Chondrocyte (in vitro differentiated cells): ENCODE results near the gene CCDC137. TPM values are rescaled to one million over a fixed set of nuclear protein-coding genes. Genes with fewer than 3 reads are reported as not detected.
A peak's percentile ranks its signal among the peaks of the same experiment; 100 is the strongest.

ENCODE experiments used
- DNase-seq: peaks from one replicate; pipeline ENCODE4 v3.0.0; 2021; ENCODE audit warnings: mixed read lengths, low spot score
- H3K27ac Mint-ChIP-seq: one replicate; pipeline ENCODE4 v1.8.0; 2021; ENCODE audit warnings: mild to moderate bottlenecking, moderate library complexity, mixed read lengths; ENCODE audit not compliant: unreplicated experiment
- H3K27me3 Mint-ChIP-seq: 2 replicates; pipeline ENCODE4 v1.8.0; 2021; ENCODE audit warnings: low read depth, mixed read lengths
- H3K36me3 Mint-ChIP-seq: 2 replicates; pipeline ENCODE4 v1.8.0; 2021; ENCODE audit warnings: low read depth, mixed read lengths
- H3K4me1 Mint-ChIP-seq: 2 replicates; pipeline ENCODE4 v1.8.0; 2021; ENCODE audit warnings: low read depth, mild to moderate bottlenecking, mixed read lengths
- H3K4me3 Mint-ChIP-seq: one replicate; pipeline ENCODE4 v1.8.0; 2021; ENCODE audit warnings: mild to moderate bottlenecking, moderate library complexity, mixed read lengths; ENCODE audit not compliant: unreplicated experiment
- H3K9me3 Mint-ChIP-seq: 2 replicates; pipeline ENCODE4 v1.8.0; 2021; ENCODE audit warnings: low read depth, mixed read lengths
- total RNA-seq: library from RNA; stranded (reverse); gene quantifications from 3 replicates; pipeline ENCODE4 v1.2.1, GENCODE V29; 2021
- TF ChIP-seq, protein P1 (sequence below): fragments of 200-600 bp; sonication (generic); IDR thresholded peaks from 2 replicates; pipeline ENCODE4 v1.5.0; 2021; ENCODE audit warnings: antibody characterized with exemption, mild to moderate bottlenecking, moderate library complexity

The CCDC137 gene
- total RNA-seq, 1 donor from 2014 or later: 15.4 TPM

DNA sequence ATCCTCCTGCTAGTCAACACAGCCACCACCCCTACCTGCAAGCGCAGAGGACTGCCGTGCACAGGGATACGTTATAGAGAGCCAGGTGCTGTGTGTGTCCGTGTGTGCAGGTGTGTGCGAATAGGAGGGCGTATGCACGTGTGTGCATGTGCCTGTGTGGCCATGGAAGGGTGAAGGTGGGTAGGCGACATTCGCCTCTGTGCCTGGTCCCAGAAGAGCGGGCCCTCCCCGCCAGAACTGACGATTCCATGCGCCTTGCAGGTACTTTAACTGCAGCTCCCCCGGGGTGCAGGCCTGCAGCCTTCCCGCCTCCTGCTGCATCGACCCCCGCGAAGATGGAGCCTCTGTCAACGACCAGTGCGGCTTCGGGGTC is 18.9 kb upstream of the CCDC137 start:
- Mint-ChIP-seq H3K27me3 (no peaks in the 10 kb centered on the region), H3K4me3 (no peak overlapping the region), H3K36me3 (no peaks in the 10 kb centered on the region), H3K9me3 (no peaks in the 10 kb centered on the region), H3K4me1 (peaks cover 4% of the 10 kb centered on the region), H3K27ac (no peak overlapping the region)
- TF ChIP-seq, protein P1, sequence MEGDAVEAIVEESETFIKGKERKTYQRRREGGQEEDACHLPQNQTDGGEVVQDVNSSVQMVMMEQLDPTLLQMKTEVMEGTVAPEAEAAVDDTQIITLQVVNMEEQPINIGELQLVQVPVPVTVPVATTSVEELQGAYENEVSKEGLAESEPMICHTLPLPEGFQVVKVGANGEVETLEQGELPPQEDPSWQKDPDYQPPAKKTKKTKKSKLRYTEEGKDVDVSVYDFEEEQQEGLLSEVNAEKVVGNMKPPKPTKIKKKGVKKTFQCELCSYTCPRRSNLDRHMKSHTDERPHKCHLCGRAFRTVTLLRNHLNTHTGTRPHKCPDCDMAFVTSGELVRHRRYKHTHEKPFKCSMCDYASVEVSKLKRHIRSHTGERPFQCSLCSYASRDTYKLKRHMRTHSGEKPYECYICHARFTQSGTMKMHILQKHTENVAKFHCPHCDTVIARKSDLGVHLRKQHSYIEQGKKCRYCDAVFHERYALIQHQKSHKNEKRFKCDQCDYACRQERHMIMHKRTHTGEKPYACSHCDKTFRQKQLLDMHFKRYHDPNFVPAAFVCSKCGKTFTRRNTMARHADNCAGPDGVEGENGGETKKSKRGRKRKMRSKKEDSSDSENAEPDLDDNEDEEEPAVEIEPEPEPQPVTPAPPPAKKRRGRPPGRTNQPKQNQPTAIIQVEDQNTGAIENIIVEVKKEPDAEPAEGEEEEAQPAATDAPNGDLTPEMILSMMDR: no peak
- no peak for DNase-seq

GRCh38 chr17:81648013-81648706 is 18.4 kb upstream of the CCDC137 start:
- Mint-ChIP-seq H3K27me3 (no peaks in the 10 kb centered on the region), H3K4me1 (peaks cover 4% of the 10 kb centered on the region), H3K27ac (no peak overlapping the region), H3K36me3 (no peaks in the 10 kb centered on the region), H3K9me3 (no peaks in the 10 kb centered on the region), H3K4me3 (no peak overlapping the region)
- TF ChIP-seq, protein P1: no peak
- no peak for DNase-seq

DNA sequence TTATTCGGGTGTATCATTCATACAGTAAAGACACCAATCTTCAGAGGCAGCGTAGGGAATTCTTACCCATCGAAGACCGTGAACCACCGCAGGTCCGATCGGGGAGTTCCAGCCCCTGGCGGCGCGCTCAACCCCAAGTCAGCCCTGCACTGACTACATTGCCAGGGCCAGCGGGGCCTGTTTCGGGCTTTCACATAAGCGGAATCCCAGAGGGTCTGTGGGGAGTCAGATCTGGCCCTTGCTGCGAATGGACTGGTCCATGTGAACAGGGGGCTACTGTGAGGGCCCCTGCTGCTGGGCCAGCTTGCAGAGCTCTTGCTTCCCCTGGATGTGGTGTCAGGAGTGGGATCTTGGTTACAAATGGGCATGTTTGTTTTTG is 17.8 kb upstream of the CCDC137 start:
- Mint-ChIP-seq H3K36me3 (no peaks in the 10 kb centered on the region), H3K9me3 (no peaks in the 10 kb centered on the region), H3K4me1 (peaks cover 4% of the 10 kb centered on the region), H3K27me3 (no peaks in the 10 kb centered on the region), H3K4me3 (no peak overlapping the region), H3K27ac (no peak overlapping the region)
- DNase-seq: no peak
- TF ChIP-seq, protein P1: no peak

- TF ChIP-seq, protein P1: no peak
- H3K4me3 Mint-ChIP-seq: no peak overlapping the region
- H3K4me1 Mint-ChIP-seq: peaks cover 4% of the 10 kb centered on the region
- no peak for DNase-seq
- H3K27ac Mint-ChIP-seq: no peak overlapping the region
- H3K9me3 Mint-ChIP-seq: no peaks in the 10 kb centered on the region
- no peaks in the 10 kb centered on the region for H3K27me3 Mint-ChIP-seq
- no peaks in the 10 kb centered on the region for H3K36me3 Mint-ChIP-seq
Observed at GRCh38 chr17:81650951-81651350, 15.6 kb upstream of the CCDC137 start.

DNA sequence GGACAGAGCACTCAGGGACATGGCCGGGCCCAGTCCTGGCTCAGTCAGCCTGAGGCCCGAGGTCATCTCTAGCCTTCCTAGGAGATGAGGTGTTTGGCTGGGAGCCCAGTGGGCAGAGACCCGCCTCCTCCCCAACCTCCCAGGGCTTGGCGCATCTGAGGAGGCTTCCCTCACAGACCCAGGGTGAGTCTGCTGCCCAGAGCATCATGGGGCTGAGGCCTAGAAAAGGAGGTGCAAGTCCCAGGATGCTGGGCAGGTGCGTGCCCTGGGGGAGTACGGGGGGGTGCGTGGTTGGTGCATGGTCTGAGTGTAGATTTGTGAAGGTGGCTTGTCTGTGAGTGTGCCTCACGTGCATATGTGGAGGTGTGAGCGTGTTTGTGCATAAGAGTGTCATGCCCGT is 14.8 kb upstream of the CCDC137 start:
- Mint-ChIP-seq H3K4me3 (no peak overlapping the region), H3K27me3 (no peaks in the 10 kb centered on the region), H3K27ac (peak overlapping the region; percentile 55), H3K9me3 (no peaks in the 10 kb centered on the region), H3K36me3 (no peaks in the 10 kb centered on the region), H3K4me1 (peaks cover 4% of the 10 kb centered on the region)
- TF ChIP-seq, protein P1: no peak
- DNase-seq: no peak
